ENCODE measurements around the gene NADSYN1.

NADSYN1 gene

GRCh38 chr11:71458146-71459070 is 5.4 kb downstream of the NADSYN1 start:
- TF ChIP-seq YY1 (IDR thresholded peaks at IDR 0.05; ENCODE audit: low read depth) (no peak), CREB1 (IDR thresholded peaks at IDR 0.05; ENCODE audit: low read depth) (no peak), RAD21 (IDR thresholded peaks at IDR 0.05; ENCODE audit: low read depth) (no peak), TAF1 (IDR thresholded peaks at IDR 0.05; ENCODE audit: low read depth) (no peak), TCF12 (IDR thresholded peaks at IDR 0.05; ENCODE audit: low read depth) (no peak)

- no peak for TF ChIP-seq ZBTB7A (IDR thresholded peaks at IDR 0.05; ENCODE audit: low read depth)
- no peak for TF ChIP-seq RAD21 (IDR thresholded peaks at IDR 0.05; ENCODE audit: low read depth)
- no peak for TF ChIP-seq TAF1 (IDR thresholded peaks at IDR 0.05; ENCODE audit: low read depth)
- TF ChIP-seq CREB1 (IDR thresholded peaks at IDR 0.05; ENCODE audit: low read depth): no peak
These were observed 6.2 kb downstream of the NADSYN1 start for GRCh38 chr11:71459076-71459766.

- no peak for TF ChIP-seq USF1 (IDR thresholded peaks at IDR 0.05)
- TF ChIP-seq CEBPB (IDR thresholded peaks at IDR 0.05): no peak
- TF ChIP-seq RAD21 (IDR thresholded peaks at IDR 0.05; ENCODE audit: low read depth): no peak
These were observed 6.8 kb downstream of the NADSYN1 start for GRCh38 chr11:71459767-71460320.

GRCh38 chr11:71461696-71462095 is 8.7 kb downstream of the NADSYN1 start:
- TF ChIP-seq ZBTB7A (IDR thresholded peaks at IDR 0.05; ENCODE audit: low read depth) (no peak), REST (IDR thresholded peaks at IDR 0.05; ENCODE audit: low read depth) (no peak), USF1 (IDR thresholded peaks at IDR 0.05) (no peak), TAF1 (IDR thresholded peaks at IDR 0.05; ENCODE audit: low read depth) (no peak), TEAD4 (IDR thresholded peaks at IDR 0.05) (no peak), MAX (IDR thresholded peaks at IDR 0.05) (no peak), CEBPB (IDR thresholded peaks at IDR 0.05) (no peak), EGR1 (IDR thresholded peaks at IDR 0.05) (no peak), RAD21 (IDR thresholded peaks at IDR 0.05; ENCODE audit: low read depth) (no peak), NFIC (IDR thresholded peaks at IDR 0.05) (no peak), FOXM1 (IDR thresholded peaks at IDR 0.05; ENCODE audit: borderline replicate concordance, low read depth) (no peak), CREB1 (IDR thresholded peaks at IDR 0.05; ENCODE audit: low read depth) (no peak), TCF12 (IDR thresholded peaks at IDR 0.05; ENCODE audit: low read depth) (no peak), EP300 (IDR thresholded peaks at IDR 0.05; ENCODE audit: borderline replicate concordance) (no peak), YY1 (IDR thresholded peaks at IDR 0.05; ENCODE audit: low read depth) (no peak)

GRCh38 chr11:71462726-71463125 is 9.7 kb downstream of the NADSYN1 start:
- TF ChIP-seq USF1 (IDR thresholded peaks at IDR 0.05) (no peak), TAF1 (IDR thresholded peaks at IDR 0.05; ENCODE audit: low read depth) (no peak), CEBPB (IDR thresholded peaks at IDR 0.05) (no peak), CREB1 (IDR thresholded peaks at IDR 0.05; ENCODE audit: low read depth) (no peak), TEAD4 (IDR thresholded peaks at IDR 0.05) (no peak), YY1 (IDR thresholded peaks at IDR 0.05; ENCODE audit: low read depth) (no peak), EGR1 (IDR thresholded peaks at IDR 0.05) (no peak), ZBTB7A (IDR thresholded peaks at IDR 0.05; ENCODE audit: low read depth) (no peak), EP300 (IDR thresholded peaks at IDR 0.05; ENCODE audit: borderline replicate concordance) (no peak), NFIC (IDR thresholded peaks at IDR 0.05) (no peak), REST (IDR thresholded peaks at IDR 0.05; ENCODE audit: low read depth) (no peak), RAD21 (IDR thresholded peaks at IDR 0.05; ENCODE audit: low read depth) (no peak), TCF12 (IDR thresholded peaks at IDR 0.05; ENCODE audit: low read depth) (no peak)

Data from Ishikawa (cell line).